Cerebellar cortex (tissue), 1 donor: ENCODE measurements around the gene NXT1.
"Not testable (repeated sequence)": the region's sequence is repeated elsewhere in the genome, so short reads cannot be mapped to it uniquely, and the experiment has no call there.

Experiments
- DNase-seq: peaks from one replicate; pipeline ENCODE4 v3.0.0-alpha.2; 2015; ENCODE audit warnings: low spot score

The NXT1 gene

DNA sequence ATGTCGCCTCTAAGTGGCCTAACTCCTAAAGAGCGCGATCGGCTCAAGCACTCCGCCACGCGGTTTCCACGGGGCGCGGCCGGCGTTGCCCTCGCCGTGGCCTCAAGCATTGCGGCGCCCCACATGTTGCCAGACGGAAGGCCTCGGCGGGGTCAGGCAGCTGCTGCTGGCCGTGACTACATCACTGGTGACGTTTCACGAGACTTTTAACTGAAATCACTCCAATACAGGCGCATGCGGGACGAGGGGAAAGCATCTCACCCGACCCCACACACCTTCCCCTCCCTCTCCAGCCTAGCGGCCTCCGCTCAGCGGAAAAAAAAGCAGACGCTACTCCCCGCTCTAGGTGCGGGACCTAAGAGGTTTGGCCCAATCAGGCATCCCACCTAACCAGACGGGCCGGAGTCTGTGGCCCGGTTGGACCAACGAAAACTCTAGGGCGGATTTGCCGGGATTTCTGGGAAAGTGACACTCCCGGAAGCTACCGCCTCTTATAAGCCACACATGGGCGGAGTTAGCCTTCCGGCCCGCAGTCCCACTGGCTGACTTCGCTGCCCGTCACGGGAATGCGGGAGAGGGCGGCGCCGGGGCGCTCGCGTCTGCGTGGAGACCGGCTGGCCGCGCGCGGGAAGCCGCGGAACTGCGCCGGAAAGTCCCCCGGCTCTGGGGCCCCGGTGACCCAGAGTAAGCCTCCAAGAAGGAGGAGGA is at the start of gene NXT1:
TSS of gene NXT1 (plus strand) at position 596 of the 708 bp plus-strand sequence. CDS start 3,251 bp downstream, outside the sequence.
- DNase-seq, result peak; percentile 100

DNA sequence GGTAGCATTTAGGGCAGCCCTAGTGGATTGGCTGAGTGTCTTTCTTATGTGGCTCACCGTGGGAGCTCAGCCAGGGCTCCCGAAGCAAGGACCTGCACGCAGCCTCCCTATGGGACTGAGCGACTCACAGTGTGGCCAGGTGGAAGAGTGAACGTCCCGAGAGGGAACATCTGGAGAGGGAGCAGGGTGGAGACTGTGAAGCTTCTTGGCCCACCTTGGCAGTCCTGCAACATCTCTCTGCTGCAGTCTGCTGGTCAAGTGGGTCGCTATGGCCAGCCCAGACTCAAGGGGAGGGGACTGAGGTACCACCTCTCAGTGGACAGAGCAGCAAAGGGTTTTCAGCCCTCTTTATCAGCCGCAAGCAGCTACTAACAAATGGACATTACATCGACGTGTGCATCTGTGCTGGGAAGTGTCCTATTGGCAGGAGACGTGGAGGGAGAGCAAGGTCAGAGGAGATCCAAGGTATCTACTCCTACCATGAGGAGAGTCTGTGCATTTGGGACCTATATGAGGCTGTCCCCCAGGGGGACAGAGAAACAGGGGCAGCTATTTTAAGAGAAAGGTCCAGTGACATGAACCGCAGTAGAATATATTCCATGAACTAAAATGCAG is 49.0 kb upstream of the NXT1 start:
- DNase-seq, result no peak

DNA sequence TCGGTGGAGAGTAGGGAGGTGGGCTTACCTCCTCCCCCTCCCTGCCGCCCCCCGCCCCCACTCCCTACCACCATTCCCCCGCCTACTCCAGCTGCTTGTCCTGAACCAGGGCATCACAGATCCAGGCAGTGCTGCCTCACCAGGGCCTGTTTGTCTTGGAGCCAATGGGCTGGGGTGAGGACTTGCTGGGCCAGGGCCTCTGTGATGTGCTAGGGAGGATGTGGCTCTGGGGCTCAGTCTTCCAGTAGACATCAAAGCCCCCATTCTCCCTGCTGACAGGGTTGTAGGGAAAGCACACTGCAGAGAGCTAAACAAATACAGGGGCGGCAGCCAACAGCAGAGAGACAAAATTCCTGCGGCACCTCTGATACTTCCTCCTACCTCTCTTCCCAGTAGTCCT is 48.2 kb upstream of the NXT1 start:
- DNase-seq, result no peak

DNA sequence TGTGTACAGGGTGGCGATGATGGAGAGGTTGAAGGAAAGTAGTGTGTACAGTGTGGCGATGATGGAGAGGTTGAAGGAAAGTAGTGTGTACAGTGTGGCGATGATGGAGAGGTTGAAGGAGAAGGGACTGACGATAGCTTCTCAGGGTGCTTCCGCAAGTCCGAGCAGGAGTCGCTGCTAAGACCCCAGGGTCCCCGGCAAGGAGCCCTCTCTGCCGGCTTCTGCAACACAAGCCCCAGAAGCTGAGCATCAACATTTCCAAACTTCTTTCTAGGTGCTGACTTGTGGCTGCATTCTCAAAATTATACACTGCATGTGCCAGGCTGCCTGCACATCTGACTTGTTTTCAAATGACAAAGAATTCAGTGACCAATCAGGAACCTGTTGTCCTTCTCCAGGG is 47.8 kb upstream of the NXT1 start:
- DNase-seq, result no peak

DNA sequence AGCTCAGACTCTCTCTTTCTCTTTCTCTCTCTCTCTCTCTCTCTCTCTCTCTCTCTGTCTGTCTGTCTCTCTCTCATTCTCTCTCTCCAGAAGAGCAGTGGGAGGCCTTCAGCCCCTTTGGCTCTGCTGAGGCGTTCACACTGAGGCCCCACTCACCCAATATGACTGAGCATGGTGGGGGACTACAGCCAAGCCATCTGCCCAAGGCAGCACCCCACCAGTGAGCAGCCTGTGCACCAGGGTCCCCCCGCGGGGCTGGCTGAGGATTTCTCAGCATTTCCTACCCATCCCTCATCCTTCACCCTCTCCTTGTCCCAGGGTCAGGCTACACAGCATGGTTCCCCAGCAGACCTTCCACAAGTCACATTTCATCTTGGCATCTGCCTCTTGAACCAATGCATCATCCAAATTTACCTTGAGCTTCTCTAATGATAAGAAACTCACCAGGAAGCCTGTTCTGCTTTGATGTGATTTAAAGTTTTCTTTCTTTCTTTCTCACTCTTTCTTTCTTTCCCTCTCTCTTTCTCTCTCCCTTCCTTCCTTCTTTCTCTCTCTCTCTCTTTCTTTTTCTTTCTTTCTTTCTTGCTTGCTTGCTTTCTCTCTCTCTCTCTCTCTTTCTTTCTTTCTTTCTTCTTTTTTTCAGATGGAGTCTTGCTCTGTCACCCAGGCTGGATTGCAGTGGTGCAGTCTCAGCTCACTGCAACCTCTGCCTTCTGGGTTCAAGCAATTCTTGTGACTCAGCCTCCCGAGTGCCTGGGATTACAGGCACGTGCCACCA is 47.1 kb upstream of the NXT1 start:
- no peak for DNase-seq

DNA sequence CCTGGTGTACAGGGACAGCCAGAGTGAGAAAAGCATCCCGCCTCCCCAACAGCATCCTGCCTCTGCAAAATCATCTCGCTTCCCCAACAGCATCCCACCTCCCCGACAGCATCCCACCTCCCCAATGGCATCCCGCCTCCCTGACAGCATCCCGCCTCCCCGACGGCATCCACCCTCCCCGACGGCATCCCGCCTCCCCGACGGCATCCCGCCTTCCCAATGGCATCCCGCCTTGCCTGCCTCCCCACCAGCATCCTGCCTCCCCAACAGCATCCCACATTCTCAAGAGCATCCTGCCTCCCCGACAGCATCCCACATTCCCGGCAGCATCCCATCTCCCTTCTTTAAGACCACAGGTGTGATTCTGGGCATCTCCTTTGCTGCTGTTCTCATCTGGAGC is 46.0 kb upstream of the NXT1 start:
- no peak for DNase-seq

DNA sequence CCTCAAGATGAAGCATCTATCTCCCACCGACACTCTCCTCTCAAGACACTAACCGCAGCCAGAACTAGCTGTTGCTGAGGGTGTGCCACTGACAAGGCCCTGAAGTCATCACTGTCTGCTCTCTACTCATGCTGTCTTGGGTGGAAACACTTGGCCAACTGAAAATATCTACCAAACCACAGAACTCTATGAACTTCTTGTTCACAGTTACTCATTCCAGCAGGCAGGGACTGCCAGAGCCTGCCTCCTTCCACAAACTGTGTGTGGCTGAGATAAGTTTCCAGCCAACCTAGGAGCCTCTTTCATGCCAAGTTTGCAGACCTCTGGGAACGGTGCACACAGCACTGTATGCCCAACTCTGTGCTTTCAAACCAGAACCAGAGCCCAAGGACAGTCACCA is 45.5 kb upstream of the NXT1 start:
- no peak for DNase-seq

DNA sequence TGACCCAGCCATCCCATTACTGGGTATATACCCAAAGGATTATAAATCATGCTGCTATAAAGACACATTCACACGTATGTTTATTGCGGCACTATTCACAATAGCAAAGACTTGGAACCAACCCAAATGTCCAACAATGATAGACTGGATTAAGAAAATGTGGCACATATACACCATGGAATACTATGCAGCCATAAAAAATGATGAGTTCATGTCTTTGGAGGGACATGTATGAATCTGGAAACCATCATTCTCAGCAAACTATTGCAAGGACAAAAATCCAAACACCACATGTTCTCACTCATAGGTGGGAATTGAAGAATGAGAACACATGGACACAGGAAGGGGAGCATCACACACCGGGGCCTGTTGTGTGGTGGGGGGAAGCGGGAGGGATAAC is 43.2 kb upstream of the NXT1 start:
- DNase-seq, result not testable (repeated sequence)

DNA sequence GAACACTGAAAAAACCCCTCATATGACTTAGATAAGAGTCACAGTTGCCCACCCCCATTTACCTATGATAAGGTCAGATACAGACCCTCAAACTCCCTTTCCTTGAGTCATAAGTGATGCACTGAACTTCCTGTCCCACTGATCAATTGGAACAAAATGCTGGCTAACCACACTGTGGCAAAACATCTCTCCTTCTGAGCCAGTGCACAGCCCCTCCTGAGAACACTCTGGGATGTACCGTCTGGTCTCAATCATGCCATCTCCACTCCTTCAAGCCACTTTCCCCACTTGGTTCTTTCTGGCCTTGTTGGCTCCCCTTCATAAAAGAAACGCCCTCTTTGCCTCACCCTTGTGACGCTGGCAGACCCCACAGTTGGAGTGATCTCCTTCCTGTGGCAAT is 42.6 kb upstream of the NXT1 start:
- DNase-seq, result no peak

DNA sequence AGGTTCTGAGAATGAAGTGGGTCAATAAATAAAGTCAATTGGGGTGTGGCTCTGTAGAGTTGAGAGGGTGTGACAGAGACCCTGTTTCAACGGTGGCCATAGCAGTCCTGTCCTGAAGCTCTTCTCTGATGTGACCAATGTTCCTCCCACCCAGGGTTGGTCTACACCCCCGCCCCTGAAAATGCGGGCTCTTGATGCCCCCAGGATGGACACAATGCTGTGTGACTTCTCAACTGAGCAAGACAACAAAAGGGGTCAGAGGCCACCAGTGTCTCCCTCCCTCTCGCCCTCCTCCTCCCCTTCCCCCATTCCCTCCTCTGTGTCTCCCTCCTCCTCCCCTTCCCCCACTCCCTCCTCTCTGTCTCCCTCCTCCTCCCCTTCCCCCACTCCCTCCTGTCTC is 41.7 kb upstream of the NXT1 start:
- no peak for DNase-seq

DNA sequence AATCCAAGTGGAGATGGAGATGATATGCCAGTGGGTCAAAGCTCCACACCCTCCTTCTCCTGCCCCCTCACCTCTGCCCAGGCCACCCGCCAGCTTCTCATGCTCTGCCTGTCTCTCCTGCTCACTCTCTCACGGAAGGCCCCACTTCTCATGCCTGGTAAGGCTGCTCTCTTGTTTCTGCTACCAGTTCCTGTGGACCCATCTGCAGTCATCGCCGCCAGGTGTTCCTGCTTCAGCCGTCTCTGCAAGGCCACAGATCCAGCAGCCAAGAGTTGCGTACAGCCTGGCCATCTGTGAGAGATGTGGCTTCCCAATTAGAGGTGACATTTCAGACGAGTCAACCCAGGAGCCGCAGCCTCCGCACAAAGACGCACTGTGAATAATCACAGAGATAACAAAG is 40.8 kb upstream of the NXT1 start:
- DNase-seq, result no peak

DNA sequence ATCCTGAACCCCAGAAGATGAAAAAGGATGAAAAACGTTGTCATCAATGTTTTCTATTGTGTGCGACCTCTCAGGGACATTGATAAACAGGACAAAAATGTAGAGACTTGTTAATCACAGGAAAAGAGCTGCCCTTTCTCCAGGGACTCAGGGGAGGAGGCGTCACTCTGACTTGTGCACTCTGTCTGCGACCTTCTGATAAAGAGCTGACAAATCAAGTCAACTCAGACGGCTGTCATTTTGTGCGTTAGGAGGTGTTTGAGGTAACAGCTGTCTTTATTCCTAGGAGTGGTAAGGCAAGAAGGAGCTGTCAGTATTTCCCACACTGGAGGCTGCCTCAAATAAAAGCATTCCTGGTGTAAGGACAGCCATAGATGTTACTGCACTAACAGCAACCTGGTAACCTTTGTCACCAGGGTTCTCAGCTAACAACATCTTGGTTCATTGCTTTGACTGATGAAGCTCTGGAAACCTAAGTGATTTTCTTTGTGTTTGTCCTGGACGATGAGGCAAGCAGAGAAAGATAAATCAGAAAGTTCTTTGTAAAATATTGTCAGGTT is 38.6 kb upstream of the NXT1 start:
- no peak for DNase-seq

DNA sequence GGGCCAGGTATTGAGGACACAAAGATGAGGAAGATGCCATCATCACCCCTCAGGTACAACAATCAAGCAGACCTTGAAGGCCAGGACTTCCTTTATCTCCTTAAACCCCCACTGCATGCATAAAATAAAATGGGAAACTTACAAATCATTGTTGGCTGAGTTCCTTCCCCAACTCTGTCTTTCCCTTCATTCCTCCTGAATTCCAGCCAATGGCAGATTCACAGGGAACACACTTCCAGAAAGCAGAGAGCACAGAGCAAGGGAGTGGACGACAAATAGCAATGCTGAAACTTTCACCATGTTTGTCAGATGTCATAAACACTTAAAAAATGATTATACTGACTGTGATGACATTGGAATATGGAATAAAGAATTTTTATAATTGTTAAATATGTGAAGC is 37.3 kb upstream of the NXT1 start:
- no peak for DNase-seq

DNA sequence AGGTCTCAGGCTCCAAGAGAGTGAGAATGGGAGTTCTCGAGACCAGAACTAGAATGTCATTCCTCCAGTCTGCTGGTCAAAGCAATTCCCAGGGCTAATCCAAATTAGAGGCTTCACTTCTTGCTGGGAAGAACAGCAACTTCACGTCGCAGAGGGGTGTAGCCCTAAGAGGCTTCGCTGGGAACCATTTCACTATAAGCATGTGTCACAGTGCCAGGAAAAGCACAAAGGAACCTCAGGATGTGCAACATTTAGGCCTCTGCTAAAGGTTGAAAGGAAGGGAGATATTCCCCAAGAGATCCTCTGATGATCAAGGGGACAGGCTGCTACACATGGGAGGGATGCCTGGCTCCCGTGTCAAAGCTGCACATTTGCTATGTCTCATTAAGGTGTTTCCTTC is 35.9 kb upstream of the NXT1 start:
- DNase-seq, result no peak

DNA sequence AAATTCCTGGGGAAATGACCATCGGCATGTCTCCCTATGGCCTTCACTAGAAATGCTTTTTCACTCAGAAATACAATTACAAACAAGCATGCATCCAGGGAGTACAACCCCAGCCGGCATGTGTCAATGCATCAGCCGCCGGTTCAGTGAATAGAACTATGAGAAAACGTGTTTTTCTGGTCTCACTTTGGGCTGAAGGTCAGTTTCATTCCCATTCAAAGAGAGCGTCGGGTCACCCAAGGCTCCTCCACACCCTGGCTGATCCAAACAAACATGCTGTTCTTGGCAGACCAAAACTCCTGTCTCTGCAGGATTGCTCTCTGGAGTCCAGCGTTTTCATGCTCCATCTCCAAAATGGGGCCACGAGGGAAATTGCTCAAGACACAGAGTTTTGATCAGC is 35.5 kb upstream of the NXT1 start:
- peak; percentile 4 for DNase-seq

DNA sequence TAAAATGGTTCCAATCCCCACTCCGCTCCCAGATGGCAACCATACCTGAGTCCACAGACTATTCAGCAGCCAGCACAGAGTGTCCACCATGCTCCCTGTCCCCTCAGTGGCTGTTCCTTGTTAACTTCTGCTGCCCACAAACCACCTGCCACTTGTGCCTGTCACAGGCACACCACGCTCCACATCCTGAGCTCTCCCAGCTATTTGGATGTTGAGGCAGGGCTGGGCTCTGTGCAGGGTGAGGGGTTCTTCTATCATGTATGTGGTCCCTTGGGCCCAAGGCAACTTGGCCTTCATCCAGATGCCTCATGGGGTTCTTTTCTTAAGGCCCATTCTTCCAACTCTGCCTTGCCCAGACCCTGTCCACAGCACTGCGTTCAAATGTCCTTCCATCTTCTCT is 34.0 kb upstream of the NXT1 start:
- no peak for DNase-seq

DNA sequence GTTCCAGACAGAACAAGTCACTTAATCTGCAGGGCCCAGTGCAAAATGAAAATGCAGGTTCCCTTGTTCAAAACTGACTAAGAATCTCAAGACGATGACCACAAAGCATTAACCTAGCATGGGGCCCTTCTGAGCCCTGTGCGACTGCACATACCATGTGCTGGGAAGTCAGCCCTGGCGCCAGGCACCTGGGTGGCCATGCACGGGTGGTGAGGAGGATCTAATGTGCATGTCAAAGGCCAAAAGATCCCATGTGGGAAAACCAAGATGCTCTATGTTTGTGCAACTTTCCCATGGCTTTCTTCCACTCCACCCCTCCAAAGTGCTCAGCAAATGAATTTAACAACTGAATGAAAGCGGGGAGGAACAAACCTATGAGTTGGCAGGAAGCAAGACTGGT is 33.5 kb upstream of the NXT1 start:
- DNase-seq, result no peak

DNA sequence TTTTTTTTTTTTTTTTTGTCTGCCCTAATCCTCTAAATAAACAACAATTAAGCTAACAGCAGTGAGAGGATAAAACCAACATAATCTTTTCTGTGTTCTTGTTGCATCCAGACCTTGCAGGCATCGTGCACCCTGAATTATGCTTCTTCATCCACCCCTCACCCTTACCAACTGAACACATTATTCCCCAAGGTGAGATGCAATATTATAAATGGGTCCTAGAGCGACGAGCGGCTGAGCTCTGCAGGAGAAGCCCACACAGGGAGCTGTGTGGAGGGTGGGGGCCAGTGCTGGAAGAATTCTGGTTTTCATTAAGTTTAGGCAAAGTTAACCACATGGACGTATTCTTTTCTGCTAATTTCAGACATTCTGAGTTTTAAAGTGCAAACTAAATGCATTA is 32.2 kb upstream of the NXT1 start:
- DNase-seq, result no peak

DNA sequence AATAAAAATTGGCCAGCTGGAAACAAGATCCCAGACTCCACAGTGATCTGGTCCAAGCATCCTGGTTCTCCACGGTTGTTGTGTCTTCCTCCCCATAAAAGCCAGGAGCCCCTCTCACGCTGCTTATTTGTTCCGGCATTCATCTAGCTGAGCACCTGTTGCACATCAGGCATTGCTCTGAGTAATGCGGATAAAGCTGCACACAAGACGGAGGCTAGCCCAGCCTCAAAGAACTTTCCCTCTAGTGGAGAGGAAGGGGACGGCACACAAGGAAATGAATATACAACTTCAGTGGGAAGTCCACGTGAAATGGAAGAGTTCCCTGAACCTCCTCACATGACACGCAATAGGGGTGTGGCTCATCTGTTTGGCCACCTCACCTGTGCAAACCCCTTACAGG is 30.3 kb upstream of the NXT1 start:
- DNase-seq, result no peak

DNA sequence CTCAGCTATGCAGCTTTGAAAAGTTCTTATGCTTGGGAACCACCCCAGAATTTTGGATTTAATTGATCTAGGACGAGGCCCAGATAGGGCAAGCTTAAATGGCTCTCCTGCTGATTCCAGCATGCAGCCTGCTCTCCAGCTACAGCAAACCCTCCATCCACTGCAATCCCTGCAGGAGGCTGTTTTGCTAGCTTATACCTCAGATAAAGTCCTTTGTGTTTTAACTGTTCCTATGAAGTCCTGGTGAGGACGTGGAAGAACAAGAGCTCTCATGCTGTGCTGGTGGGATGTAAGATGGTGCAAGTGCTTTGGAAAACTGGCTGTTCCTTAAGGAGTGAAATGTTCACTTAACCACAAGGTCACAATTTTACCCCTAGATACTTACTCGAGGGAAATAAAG is 25.5 kb upstream of the NXT1 start:
- no peak for DNase-seq

DNA sequence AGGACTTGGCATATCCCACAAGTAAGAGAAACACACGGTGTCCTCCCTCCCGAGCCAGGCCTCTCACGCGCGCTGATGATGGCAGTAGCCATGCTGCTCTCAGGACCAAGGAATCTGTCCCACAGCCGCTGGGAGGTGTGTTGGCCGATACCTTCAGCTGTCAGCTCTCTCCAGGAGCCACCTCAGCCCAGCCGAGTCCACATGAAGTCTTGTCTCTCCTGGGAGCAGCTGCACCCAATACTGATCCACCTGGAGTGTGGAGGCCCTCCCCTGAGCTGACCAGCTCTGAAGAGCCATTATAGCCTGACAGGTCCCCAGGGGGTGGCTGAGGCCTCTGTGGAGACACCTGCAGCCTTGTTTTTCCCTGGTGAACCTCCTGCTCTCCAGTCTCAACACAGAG is 23.8 kb upstream of the NXT1 start:
- DNase-seq, result no peak

DNA sequence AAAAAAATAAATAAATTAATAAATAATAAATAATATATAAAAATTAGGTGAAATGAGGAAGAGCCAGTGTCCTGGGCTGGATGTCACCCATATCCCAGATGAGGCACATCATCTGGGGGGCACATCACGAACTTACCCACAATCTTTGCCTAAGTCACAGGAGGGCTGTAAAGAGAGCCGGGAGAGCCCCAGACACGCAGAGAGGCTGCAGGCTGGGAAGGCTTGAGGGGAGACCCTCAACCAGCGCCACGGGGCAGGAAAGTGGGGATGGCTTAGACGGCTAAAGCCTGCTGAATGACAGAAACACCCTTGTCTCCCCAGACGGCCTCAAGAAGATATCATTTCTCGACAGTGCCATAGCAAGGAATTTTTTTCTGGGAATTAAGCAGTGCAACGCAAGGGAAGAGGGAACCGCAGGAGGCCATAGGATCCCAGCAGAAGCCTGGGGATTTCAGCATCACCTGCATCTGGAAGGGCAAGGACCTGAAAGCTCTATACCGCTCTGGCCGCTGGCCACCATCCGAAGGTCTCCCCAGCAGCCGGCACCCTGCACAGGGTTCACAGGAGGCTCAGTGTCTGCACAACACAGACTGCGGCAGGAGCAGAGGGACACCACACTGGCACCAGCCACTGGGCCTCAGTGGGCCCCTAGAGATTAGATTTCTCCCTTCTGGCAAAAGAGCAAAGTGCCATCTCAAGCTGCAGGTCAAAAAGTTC is 22.8 kb upstream of the NXT1 start:
- no peak for DNase-seq
